CD4-positive, alpha-beta T cell treated with Interleukin-12 subunit alpha and Interleukin-12 subunit beta, for 1 hour (primary cell): ENCODE data around the gene SYNGR3.

Experiments used
- DNase-seq: peaks from one replicate; pipeline ENCODE4 v3.0.0-alpha.2; 2020

Gene SYNGR3

DNA sequence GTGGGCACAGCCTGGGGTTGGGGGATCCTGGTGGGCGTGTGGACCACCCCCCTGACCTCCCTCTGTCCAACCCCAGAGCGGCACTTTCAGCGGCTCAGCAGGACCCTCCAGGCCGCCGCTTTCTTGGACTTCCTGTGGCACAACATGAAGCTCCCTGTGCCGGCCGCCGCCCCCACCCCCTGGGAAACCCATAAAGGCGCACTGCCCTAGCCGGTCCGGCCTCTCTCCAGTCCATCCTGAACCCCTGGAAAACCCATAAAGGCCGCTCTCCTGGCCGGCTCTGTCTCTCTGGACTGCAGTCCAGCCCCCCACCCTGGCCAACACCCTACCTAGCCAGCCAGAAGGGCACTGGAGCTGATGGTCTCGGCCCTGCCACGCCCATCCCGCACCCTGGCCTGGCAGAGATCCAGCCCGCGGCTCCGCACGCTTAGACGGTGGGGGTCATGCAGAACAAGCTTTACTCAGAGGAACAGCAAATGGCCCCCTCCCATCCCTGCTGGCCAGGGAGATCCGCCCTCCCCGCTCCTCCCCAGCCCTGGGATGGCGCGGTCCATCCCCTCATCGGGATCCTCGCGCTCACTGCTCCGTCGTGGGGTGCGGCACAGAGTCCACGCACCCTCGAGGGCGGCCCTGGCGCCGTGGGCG lies 11.2 kb upstream of the SYNGR3 start:
- DNase-seq = no peak

DNA sequence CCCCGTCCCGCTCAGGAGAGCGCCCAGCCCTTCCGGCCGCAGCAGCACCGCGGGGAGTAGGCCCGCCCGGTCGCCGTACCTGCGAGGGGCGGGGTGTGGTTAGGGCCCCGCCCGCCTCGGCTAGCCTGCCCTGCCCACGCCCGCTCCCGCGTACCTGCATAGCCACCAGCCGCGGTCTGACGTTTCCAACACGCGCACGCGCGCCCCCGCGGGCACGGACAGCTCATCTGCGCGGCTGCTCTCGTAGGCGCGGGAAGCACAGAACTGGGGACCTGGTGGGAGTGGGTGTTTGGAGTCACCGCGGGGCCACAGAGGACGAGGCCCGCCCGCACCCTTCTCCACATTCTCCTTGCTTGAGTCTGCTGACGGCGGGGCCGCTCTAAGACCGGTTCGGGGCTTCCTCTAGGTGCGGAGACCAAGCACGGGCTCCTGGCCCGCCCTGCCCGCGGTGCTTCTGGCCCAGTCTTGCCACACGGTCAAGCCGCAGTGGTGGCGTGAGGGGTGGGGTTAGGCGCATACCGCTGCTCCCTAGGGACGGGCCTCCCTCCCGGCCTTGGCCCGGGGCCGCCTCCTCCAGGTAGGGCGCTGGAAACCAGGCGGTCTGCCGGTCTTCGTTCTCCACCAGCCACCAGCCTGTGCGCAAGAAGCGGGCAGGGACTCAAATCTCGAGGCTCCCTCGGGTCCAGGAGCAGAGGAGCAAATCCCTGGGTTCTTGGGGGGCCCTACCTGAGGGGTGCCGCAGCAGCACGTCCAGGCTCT lies 10.3 kb upstream of the SYNGR3 start:
- DNase-seq = peak; percentile 48

DNA sequence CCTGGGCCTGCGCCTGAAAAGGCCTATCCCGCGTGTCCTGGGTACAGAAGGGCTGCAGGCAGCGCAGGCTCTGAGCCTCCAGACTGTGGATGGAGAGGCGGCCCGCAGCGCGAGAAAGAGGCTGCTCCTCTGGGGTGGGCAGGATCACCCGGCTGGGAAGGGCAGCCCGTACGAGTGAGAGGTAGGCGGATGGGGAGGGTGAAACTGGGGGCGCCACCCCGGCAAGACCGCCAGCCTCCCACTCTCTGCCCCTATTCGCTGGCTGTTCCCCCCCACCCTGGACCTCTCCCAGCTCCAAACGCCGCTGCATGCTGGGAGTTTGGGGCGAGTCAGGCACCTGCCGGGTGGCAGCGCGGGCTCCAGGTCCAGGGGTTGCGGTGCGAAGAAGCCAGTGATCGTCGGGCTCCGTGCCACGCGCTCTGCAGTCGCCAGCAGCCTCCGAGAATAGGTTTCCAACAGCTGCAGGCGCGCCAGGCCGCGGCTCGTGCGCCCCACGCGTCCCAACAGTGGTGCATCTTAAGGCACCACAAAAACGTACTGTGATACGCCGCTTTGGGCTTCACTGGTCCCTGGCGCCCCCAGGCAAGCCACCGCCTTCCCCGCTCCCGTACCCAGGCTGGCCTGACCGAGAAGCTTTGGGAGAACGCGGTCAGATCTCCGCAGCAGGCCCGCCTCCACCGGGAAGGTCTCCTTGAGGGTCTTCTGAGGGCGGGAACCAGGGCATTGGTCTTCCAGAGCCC lies 9.6 kb upstream of the SYNGR3 start:
- no peak for DNase-seq

DNA sequence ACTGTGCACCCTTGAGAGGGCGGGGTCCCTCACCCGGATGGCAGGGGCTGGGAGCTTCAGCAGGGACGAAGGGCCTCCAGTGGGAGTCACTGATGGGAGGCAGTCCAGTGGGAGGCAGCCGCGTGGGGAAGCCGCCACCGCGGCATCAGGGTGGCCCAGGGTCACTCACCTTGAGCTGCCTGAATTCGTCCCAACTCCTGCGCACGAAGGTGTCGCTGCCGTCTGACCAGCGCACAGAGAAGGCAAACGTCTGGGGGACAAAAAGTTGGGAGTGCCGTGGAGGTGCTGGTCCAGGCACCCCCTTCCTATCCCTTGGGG lies 9.0 kb upstream of the SYNGR3 start:
- DNase-seq = no peak

DNA sequence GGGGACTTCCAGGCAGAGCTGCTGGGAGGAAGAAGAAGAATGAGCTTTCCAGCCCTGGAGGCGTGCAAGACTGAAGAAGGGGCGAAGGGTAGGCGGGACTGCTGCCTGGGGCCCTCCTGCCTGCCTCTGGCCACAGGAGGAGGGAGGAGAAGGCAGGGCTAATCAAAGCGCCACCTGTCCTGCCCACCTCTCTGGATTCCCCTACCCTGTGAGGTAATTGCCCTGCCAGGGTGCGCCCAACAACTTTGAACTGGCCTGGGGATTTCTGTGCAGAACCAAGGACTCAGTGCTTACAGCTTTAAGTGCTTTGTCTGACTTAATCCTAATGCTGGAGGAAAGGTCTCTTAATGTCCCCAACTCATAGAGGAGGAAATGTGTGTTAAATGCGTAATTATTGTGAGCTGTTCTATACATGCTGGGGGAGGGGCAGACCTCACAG lies 8.4 kb upstream of the SYNGR3 start, which contains the start of gene NOXO1:
Gene NOXO1, minus strand, starts transcription at position 72 of the 439 bp plus-strand sequence. CDS start 290 bp downstream, outside the sequence.
- no peak for DNase-seq

DNA sequence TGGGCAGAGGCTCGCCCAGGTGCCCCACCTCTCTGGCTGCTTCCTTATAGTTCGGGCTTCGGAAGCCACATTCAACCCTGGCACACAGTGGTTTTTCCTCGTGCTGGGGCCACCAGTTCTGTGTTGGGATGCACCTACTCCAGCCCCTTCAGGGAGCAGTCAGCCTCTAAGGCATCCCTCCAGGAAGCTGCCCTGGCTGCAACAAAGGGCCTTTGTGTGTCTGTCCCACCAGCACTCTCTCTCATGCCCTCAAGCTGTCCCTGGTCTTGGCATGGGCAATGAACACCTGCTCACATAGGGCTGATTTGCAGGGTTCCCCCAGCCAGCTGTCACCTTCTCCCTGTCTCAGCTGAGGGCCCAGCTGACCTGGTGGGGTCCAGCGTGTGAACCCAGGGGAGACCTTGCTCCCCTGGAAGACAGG lies 7.7 kb upstream of the SYNGR3 start:
- no peak for DNase-seq

DNA sequence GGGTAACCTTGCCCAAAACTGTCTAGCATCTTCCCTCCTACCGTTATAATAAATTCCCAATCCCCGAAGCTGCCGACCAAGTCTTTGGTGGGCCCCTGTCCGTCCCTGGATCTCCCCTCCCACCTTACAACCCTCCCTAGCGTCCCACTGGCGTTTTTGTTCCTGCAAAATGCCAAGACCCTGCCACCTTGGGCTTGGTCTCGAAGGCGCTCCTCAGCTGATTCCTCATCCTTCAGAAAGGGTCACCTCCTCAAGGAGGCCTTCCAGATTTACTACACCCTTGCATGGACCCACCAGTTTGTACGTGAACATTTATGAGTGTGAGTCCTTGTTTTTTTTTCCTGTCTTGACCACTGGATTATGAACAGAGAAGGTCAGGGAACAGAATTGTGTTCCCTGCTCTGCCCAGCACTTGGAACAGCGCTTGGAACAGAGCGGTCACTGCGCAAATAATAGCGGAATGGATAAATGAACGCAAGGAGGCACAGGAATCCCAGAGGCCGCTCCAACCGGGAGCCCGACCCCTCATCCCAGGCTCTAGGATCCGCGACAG lies 6.7 kb upstream of the SYNGR3 start:
- no peak for DNase-seq

DNA sequence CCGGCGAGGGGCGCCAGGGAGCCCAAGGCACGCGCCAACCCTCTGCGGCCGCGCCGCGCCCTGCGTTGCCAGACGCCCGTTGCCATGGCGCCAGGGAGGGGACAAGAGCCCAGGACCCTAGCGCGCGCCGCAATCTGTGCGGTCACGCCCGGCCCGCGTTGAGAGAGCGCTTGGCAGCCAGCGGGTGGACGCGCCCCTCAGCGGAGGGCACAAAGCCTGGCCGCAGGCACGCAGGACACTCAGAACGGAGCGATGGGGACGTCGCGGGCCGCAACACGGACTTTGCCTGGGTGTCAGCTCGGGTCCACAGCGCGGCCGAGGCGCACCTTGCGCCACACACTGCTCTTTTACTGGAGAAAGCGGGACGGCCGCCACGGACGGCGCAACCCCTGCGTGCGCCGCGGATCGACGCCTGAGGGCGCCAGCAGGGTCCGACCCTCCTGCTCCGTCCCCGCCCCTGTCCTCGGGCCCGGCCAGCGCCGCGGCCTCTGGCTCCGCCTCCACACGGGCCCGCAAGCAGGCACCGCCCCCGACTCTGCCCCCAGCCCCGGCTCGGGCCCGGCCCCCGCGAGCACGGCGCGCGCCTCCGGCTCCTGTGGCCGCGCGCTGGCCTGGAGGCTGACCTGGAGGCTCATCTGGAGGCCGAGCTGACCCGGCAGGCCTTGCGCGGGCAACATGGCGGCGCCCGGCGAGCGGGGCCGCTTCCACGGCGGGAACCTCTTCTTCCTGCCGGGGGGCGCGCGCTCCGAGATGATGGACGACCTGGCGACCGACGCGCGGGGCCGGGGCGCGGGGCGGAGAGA lies 6.0 kb upstream of the SYNGR3 start, which contains the start of gene GFER:
Gene GFER, plus strand, starts transcription at position 650 of the 803 bp plus-strand sequence. Its CDS starts 26 bp downstream, at position 676.
- peak; percentile 81 for DNase-seq

DNA sequence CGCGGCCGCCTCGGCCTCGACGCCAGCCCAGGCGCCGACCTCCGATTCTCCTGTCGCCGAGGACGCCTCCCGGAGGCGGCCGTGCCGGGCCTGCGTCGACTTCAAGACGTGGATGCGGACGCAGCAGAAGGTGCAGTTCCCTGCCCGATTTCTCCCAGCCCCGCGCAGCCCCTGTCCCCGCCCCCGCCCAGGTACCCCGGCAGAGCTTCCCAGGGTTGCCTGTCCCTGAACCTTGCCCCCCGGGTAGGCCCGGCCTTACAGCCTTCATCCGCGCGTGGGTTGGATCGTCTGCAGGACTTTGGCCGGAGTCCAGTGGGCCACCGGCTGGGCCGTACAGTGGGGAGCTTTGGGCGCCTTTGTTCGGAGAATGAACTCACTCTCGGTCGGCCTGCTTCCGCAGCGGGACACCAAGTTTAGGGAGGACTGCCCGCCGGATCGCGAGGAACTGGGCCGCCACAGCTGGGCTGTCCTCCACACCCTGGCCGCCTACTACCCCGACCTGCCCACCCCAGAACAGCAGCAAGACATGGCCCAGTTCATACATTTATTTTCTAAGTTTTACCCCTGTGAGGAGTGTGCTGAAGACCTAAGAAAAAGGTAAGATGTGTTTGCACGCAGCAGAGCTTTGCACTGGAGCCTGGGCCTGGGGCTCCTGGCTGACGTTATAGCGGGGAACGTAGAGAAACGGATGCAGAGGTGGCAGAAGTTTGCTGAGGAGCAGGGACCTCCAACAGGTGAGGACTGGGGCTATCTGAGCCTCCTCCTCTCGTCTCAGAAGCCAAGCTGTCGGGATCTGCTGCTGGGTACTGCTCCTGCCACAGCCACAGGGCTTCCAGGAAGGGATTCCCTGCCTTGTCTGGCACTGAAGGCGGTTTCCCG lies 5.2 kb upstream of the SYNGR3 start:
- DNase-seq = no peak

DNA sequence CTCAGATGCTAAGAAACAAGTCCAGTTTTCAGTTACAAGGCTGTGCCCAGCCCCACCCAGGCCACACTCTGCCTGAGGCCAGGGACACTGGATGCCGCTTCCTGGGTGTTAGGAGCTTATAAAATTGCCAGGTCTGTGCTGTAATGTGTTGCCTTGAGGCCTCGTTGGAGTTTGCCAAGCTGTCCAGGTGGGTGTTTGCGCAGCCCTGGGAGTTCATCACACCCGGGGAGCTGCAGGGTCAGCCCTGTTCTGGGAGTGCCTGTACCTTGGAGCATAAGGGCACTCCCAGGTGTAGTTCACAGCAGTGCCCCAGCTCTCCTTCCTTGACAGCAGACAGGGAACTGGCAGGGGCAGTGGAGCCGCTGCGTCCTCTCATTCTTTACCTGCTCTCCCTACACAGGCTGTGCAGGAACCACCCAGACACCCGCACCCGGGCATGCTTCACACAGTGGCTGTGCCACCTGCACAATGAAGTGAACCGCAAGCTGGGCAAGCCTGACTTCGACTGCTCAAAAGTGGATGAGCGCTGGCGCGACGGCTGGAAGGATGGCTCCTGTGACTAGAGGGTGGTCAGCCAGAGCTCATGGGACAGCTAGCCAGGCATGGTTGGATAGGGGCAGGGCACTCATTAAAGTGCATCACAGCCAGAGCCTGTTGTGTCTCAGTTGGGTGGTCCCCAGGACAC lies 4.2 kb upstream of the SYNGR3 start:
- no peak for DNase-seq

DNA sequence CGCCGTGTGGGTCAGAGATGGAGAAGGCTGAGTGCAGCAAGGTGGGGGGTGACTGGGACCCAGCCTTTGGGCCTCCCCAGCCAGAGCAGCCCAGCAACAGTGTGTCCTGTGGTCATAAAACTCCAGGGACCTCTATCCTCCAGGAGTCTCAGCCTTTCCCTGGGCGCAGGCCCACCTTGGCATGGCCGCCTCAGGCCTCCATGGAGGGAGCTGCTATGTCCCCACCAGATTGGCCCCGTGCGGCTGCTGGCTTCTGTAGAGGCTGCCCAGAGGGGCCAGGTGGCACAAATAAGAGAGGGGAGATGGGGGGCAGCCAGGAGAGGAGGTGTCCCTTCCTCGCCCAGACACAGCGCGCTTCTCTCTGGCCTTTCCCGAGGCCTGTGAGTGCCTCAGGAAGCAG lies 2.6 kb upstream of the SYNGR3 start:
- no peak for DNase-seq

DNA sequence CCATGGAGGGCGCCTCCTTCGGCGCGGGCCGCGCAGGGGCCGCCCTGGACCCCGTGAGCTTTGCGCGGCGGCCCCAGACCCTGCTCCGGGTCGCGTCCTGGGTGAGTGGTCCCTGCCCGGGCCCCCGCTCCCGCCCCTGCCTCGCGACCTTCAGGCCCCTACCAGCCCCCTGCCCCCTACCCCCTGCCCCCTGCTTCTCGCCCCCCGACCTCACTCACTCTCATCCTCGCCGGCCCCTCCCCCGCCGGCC lies 256 bp downstream of the SYNGR3 start:
- no peak for DNase-seq

DNA sequence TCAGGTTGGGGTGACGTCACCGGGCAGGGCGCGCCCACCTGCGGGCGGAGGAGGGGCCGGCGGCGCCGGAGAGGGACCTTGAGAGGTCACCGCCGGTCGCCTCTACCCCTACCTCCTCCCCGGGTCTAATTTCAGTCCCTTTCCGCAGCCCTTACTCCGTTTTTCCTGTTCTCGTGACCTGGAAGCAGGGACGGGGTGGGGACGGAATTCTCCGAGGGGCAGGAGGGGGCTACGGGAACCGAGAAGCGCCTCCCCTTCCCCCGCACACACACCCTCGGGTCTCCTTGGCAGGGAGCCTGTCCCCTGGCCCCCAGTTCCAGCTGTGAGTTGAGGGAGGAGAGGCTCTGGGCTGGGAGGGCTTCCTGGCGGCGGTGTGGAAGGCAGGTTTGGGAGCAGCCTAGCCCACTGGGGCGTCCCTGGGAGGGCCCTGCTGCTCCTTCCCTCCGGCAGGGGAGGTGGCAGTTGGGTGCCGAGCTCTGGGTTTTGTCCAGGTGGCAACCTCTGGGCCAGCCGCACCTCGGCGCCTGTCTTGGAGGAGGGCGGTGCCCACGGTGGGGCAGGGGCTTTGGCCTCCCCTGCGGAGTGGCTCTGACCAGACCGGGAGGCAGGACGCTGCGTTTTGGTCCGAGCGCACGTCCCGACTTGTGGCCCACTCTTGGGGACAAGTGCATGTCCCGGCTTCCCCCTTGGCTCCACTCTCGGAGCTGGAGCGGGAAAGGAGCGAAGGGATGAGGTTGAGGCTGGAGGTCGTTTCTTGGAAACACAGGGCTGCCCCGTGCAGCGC lies 773 bp downstream of the SYNGR3 start:
- peak; percentile 67 for DNase-seq

DNA sequence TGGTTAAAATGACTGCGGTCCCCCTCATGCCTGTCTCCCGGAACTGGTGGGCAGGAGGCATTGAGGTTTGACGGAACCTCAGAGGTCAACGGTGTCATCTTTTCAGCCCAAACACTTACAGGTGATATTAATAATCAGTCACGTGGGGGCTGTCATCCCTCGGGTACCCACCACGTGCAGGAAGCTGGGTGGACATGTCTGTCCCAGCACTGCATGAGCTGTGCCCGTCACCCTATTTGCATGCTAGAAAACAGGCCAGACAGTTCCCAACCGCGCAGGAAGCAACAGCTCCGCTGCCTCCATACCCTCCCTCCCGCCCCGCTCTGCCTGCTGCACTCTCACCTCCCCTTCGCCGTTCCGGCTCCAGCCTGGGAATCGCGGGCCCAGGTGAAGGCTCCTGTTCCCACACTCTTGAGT lies 1.4 kb downstream of the SYNGR3 start:
- peak; percentile 74 for DNase-seq

DNA sequence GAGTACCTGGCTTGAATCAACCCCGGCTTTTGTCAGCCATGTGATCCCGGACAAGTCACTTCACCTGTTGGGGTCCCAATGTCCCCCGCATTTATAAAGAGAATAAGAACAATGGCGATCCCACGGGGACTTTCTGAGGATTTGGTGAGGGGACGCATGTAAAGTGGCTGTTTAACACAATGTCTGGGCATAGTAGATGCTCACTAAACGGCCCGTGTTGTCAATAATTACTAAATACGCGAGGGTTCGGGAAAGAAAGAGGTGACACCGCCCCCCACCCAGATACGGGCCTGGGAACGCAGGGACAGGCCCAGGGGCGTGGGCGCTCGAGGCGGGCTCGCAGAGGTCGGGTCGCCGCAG lies 1.8 kb downstream of the SYNGR3 start:
- DNase-seq = no peak

DNA sequence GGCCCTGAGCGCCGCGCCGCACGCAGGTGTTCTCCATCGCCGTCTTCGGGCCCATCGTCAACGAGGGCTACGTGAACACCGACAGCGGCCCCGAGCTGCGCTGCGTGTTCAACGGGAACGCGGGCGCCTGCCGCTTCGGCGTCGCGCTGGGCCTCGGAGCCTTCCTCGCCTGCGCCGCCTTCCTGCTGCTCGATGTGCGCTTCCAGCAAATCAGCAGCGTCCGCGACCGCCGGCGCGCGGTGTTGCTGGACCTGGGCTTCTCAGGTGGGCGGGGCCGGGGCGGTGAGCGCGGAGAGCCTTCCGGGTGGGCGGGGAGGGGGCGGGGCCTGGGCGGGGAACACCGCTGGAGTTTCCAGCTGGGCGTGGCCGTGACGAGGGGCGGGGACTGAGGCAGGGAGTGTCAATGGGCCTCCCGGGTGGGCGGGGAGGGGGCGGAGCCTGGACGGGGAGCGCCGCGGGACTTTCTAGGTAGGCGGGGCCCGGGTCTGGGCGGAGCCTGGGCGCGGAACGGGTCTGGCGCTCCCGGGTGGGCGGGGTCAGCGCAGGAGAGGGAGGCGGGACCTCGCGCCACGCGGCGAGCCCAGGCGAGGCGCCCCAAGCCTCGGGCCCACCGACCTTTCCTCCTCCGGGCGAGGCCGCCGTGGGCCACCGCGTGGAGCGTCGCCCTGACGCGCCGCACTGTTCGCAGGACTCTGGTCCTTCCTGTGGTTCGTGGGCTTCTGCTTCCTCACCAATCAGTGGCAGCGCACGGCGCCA lies 2.4 kb downstream of the SYNGR3 start:
- DNase-seq = peak; percentile 99

DNA sequence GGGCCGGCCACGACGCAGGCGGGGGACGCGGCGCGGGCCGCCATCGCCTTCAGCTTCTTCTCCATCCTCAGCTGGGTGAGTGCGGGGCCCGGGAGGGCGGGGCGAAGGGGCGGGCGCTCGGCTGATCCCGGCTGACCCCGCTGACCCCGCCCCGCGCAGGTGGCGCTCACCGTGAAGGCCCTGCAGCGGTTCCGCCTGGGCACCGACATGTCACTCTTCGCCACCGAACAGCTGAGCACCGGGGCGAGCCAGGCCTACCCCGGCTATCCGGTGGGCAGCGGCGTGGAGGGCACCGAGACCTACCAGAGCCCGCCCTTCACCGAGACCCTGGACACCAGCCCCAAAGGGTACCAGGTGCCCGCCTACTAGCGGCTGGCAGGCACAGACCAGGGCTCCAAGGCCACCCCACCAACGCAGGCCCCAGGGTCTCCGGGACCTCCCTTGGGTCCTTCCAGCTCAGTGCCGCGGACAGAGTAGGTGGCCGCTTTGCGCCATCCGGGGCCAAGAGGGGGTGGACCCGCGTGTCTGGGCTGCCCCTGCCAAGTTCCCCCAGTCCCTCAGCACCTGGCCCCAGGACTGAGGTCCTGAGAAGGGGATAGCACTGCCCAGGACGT lies 3.0 kb downstream of the SYNGR3 start:
- DNase-seq = no peak

DNA sequence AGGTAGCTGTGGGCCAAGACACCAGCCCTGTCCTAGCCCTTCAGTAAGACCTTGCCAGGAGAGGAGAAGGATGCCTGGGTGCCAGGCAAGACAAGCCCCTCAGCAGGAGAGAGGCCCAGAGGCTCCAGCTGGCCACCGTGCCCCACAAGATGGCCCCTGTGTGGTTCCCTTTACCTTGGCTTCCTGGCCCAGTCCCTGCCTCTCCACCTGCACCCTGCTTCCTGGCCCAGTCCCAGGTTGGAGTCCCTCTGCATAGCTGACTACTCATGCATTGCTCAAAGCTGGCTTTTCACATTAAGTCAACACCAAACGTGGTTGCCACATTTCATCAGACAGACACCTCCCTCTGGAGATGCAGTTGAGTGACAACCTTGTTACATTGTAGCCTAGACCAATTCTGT lies 4.0 kb downstream of the SYNGR3 start:
- no peak for DNase-seq
